Measurements from ENCODE around the gene GRM4. TPM values are rescaled to one million over a fixed set of nuclear protein-coding genes. Genes with fewer than 3 reads are reported as not detected.

The GRM4 gene
- total and polyA plus RNA-seq, 9 of the 15 experiments (the other 6 are each of a cell fraction or from before 2014, with no cell fraction given), result 0.18 TPM; not detected in 8

DNA sequence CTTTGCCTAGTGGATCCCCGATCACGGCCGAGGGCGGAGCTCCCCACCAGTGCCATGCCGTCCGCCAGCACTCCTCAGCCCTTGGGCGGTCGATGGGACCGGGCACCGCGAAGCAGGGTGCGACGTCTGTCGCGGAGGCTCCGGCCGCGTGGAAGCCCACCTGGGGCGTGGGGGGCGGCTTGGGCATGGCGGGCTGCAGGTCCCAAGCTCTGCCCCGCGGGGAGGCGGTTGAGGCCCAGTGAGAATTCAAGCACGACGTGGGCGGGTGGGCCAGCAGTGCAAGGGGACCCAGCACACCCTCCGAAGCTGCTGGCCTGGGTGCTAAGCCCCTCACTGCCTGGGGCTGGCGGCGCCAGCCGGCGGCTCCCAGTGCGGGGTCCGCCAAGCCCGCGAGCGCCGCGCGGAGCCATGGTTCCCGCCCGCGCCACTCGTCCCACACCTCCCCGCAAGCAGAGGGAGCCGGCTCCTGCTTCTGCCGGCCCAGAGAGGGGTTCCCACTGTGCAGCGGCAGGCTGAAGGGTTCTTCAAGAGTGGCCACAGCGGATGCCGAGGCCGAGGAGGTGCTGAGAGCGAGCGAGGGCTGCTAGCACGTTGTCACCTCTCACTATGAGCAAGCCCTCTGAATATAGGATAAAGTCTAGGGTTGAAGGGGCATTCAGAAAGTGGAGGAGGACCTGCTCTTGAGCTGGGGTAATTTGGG is 128.6 kb downstream of the GRM4 start (continued):
- TF ChIP-seq, protein P1, sequence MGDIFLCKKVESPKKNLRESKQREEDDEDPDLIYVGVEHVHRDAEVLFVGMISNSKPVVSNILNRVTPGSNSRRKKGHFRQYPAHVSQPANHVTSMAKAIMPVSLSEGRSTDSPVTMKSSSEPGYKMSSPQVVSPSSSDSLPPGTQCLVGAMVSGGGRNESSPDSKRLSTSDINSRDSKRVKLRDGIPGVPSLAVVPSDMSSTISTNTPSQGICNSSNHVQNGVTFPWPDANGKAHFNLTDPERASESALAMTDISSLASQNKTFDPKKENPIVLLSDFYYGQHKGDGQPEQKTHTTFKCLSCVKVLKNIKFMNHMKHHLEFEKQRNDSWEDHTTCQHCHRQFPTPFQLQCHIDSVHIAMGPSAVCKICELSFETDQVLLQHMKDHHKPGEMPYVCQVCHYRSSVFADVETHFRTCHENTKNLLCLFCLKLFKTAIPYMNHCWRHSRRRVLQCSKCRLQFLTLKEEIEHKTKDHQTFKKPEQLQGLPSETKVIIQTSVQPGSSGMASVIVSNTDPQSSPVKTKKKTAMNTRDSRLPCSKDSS (IDR thresholded peaks at IDR 0.05; ENCODE audit: low read depth, partially characterized antibody), result no peak
- TF ChIP-seq HMG20B (CRISPR knock-in tag; IDR thresholded peaks at IDR 0.05) (no peak), SREBF1 (IDR thresholded peaks at IDR 0.05; ENCODE audit: borderline replicate concordance, low read depth, low read length) (no peak), SRSF7 (optimal IDR thresholded peaks at IDR 0.05; ENCODE audit: low read depth, low read length) (no peak), RBM14 (IDR thresholded peaks at IDR 0.05; ENCODE audit: borderline replicate concordance, insufficient read depth, low read depth, low read length) (no peak)
- TF ChIP-seq, protein P2, sequence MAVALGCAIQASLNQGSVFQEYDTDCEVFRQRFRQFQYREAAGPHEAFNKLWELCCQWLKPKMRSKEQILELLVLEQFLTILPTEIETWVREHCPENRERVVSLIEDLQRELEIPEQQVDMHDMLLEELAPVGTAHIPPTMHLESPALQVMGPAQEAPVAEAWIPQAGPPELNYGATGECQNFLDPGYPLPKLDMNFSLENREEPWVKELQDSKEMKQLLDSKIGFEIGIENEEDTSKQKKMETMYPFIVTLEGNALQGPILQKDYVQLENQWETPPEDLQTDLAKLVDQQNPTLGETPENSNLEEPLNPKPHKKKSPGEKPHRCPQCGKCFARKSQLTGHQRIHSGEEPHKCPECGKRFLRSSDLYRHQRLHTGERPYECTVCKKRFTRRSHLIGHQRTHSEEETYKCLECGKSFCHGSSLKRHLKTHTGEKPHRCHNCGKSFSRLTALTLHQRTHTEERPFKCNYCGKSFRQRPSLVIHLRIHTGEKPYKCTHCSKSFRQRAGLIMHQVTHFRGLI (CRISPR knock-in tag; IDR thresholded peaks at IDR 0.05), result no peak
- TF ChIP-seq, protein P3, sequence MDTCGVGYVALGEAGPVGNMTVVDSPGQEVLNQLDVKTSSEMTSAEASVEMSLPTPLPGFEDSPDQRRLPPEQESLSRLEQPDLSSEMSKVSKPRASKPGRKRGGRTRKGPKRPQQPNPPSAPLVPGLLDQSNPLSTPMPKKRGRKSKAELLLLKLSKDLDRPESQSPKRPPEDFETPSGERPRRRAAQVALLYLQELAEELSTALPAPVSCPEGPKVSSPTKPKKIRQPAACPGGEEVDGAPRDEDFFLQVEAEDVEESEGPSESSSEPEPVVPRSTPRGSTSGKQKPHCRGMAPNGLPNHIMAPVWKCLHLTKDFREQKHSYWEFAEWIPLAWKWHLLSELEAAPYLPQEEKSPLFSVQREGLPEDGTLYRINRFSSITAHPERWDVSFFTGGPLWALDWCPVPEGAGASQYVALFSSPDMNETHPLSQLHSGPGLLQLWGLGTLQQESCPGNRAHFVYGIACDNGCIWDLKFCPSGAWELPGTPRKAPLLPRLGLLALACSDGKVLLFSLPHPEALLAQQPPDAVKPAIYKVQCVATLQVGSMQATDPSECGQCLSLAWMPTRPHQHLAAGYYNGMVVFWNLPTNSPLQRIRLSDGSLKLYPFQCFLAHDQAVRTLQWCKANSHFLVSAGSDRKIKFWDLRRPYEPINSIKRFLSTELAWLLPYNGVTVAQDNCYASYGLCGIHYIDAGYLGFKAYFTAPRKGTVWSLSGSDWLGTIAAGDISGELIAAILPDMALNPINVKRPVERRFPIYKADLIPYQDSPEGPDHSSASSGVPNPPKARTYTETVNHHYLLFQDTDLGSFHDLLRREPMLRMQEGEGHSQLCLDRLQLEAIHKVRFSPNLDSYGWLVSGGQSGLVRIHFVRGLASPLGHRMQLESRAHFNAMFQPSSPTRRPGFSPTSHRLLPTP (IDR thresholded peaks at IDR 0.05; ENCODE audit: borderline replicate concordance, extremely low read depth, insufficient read length), result no peak
- TF ChIP-seq, protein P4, sequence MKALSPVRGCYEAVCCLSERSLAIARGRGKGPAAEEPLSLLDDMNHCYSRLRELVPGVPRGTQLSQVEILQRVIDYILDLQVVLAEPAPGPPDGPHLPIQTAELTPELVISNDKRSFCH (CRISPR knock-in tag; IDR thresholded peaks at IDR 0.05), result no peak
- TF ChIP-seq, protein P4 (tag; IDR thresholded peaks at IDR 0.05), result no peak
